Activated CD4-positive, alpha-beta T cell treated with anti-CD3 and anti-CD28 coated beads, Interleukin-2, amount 50 U/mL, for 24 hours (primary cell): ENCODE measurements around the gene ATP5F1C.

Experiments used
- DNase-seq, 2 donors: peaks; one replicate each; pipeline ENCODE4 v3.0.0-alpha.2; 2020; ENCODE audit warnings: low read depth in 1 of 2, low spot score in 1 of 2

The ATP5F1C gene

DNA sequence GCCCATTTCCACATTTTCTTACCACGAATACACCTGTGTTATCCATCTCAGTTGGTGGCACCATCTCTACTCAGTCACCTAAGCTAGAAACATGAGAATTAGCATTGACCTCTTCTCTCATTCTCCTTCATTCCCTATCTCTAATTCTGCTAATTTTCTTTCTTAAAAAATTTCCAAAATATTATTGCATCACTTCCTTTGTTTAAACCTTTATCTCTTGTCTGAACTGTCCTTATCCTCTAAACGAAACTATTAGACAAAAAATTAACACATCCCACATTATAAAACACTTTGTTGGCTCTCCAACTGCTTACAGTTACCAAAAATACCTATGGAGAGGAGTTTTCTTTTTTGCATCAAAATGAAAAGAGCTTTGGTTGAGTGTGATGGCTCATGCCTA lies 48.6 kb downstream of the ATP5F1C start:
- no peak for DNase-seq

- DNase-seq, result no peak
These were observed 58.6 kb downstream of the ATP5F1C start for GRCh38 chr10:7846591-7846990.

DNA sequence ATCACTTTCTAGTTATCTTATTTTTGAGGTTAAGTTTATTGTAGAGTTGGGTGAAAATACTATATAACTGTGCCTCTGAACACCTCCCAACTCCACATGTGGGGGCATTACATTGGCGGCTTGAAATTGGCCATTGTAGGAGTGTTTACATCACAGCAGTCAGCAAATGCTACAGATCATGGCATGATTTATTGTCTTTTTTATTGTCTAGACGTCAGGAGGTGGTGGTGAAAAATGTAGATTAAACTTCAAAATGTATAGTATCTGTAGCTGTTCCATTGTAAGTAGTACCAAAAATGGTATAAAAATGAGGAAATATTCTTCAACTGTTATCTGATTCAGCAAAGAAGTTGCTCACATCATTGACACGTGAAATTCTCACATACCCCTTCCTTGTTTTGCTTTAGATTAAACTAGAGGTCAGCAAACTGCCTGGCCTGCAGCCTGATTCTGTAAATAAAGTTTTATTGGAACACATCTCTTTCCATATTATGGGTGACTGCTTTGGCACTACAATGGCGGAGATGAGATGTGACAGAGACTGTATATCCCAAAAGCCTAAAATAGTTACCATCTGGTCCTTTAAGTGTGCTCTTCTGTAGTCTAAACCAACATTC lies 65.4 kb downstream of the ATP5F1C start:
- DNase-seq, result no peak

- DNase-seq, result no peak
These were observed 65.9 kb downstream of the ATP5F1C start for GRCh38 chr10:7853890-7854289.

GRCh38 chr10:7855205-7855604 lies 67.2 kb downstream of the ATP5F1C start:
- DNase-seq, result no peak

GRCh38 chr10:7856678-7857077 lies 68.7 kb downstream of the ATP5F1C start:
- no peak for DNase-seq

DNA sequence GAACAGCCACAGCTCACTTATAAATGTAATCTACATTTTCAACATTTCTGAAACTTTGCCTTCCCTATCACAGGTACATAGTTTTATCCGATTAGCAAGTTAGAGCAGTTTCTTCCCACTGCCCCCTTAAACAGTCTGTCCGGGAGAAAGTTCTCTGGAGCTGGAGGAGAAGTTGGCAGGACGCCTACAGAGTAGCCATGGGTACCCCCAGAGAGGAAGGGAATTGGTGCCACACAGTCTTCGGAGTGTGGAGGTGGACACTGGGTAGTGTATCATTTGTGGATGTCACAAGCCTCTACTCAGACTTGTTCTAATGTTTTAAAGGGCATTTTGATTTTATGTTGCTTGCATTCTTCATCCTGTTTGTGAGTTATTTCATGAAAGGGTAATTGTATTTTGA lies 69.3 kb downstream of the ATP5F1C start:
- DNase-seq, result no peak
